Stimulated activated naive CD8-positive, alpha-beta T cell treated with anti-CD3 and anti-CD28 coated beads, Interleukin-15, Interleukin-2, amounts not matched to agents 100 ng/mL and 50 ng/mL, for 24 hours (primary cell): Measurements from ENCODE around the gene SEC14L1.

ENCODE experiments used
- H3K27ac Mint-ChIP-seq: one replicate; pipeline ENCODE4 v1.8.0; 2021; ENCODE audit warnings: mild to moderate bottlenecking, mixed read lengths
- H3K27me3 Mint-ChIP-seq: one replicate; pipeline ENCODE4 v1.8.0; 2021; ENCODE audit warnings: mixed read lengths
- H3K36me3 Mint-ChIP-seq: one replicate; pipeline ENCODE4 v1.8.0; 2021; ENCODE audit warnings: low read depth, mixed read lengths
- H3K4me1 Mint-ChIP-seq: one replicate; pipeline ENCODE4 v1.8.0; 2021; ENCODE audit warnings: low read depth, mixed read lengths
- H3K4me3 Mint-ChIP-seq: one replicate; pipeline ENCODE4 v1.8.0; 2021; ENCODE audit warnings: mild to moderate bottlenecking, mixed read lengths
- H3K9me3 Mint-ChIP-seq: one replicate; pipeline ENCODE4 v1.8.0; 2021; ENCODE audit warnings: mixed read lengths

SEC14L1 gene

GRCh38 chr17:77212833-77213777, 72.3 kb downstream of the SEC14L1 start:
- no peak overlapping the region for H3K27ac Mint-ChIP-seq
- H3K4me3 Mint-ChIP-seq = no peak overlapping the region
- no peaks in the 10 kb centered on the region for H3K27me3 Mint-ChIP-seq
- H3K9me3 Mint-ChIP-seq = no peaks in the 10 kb centered on the region
- H3K4me1 Mint-ChIP-seq = peaks cover 10% of the 10 kb centered on the region
- peaks cover 62% of the 10 kb centered on the region for H3K36me3 Mint-ChIP-seq

- peaks cover 10% of the 10 kb centered on the region for H3K4me1 Mint-ChIP-seq
- no peak overlapping the region for H3K27ac Mint-ChIP-seq
- peaks cover 59% of the 10 kb centered on the region for H3K36me3 Mint-ChIP-seq
- H3K9me3 Mint-ChIP-seq = no peaks in the 10 kb centered on the region
- H3K27me3 Mint-ChIP-seq = no peaks in the 10 kb centered on the region
- no peak overlapping the region for H3K4me3 Mint-ChIP-seq
Measured at GRCh38 chr17:77213778-77214132, 73.0 kb downstream of the SEC14L1 start.

GRCh38 chr17:77214328-77214727, 73.6 kb downstream of the SEC14L1 start:
- Mint-ChIP-seq H3K27me3 (no peaks in the 10 kb centered on the region), H3K9me3 (no peaks in the 10 kb centered on the region), H3K4me1 (peaks cover 10% of the 10 kb centered on the region), H3K4me3 (no peak overlapping the region), H3K27ac (no peak overlapping the region), H3K36me3 (peaks cover 61% of the 10 kb centered on the region)

GRCh38 chr17:77214743-77215142, 74.0 kb downstream of the SEC14L1 start:
- Mint-ChIP-seq H3K27me3 (no peaks in the 10 kb centered on the region), H3K36me3 (peaks cover 58% of the 10 kb centered on the region), H3K4me3 (no peak overlapping the region), H3K4me1 (peaks cover 10% of the 10 kb centered on the region), H3K9me3 (no peaks in the 10 kb centered on the region), H3K27ac (no peak overlapping the region)

GRCh38 chr17:77215281-77215680, 74.5 kb downstream of the SEC14L1 start:
- Mint-ChIP-seq H3K9me3 (no peaks in the 10 kb centered on the region), H3K27me3 (no peaks in the 10 kb centered on the region), H3K27ac (no peak overlapping the region), H3K36me3 (peaks cover 57% of the 10 kb centered on the region), H3K4me3 (no peak overlapping the region), H3K4me1 (peaks cover 10% of the 10 kb centered on the region)

GRCh38 chr17:77216486-77216885, 75.7 kb downstream of the SEC14L1 start:
- no peak overlapping the region for H3K4me3 Mint-ChIP-seq
- no peak overlapping the region for H3K27ac Mint-ChIP-seq
- H3K27me3 Mint-ChIP-seq = no peaks in the 10 kb centered on the region
- H3K9me3 Mint-ChIP-seq = no peaks in the 10 kb centered on the region
- peaks cover 10% of the 10 kb centered on the region for H3K4me1 Mint-ChIP-seq
- H3K36me3 Mint-ChIP-seq = peaks cover 45% of the 10 kb centered on the region

- Mint-ChIP-seq H3K27me3 (no peaks in the 10 kb centered on the region), H3K36me3 (peaks cover 38% of the 10 kb centered on the region), H3K4me3 (no peak overlapping the region), H3K9me3 (no peaks in the 10 kb centered on the region), H3K27ac (no peak overlapping the region), H3K4me1 (peaks cover 5% of the 10 kb centered on the region)
Measured at GRCh38 chr17:77217123-77217522, 76.4 kb downstream of the SEC14L1 start.

GRCh38 chr17:77217566-77217965, 76.8 kb downstream of the SEC14L1 start:
- Mint-ChIP-seq H3K36me3 (peaks cover 36% of the 10 kb centered on the region), H3K4me3 (no peak overlapping the region), H3K27ac (no peak overlapping the region), H3K9me3 (no peaks in the 10 kb centered on the region), H3K4me1 (peaks cover 2% of the 10 kb centered on the region), H3K27me3 (no peaks in the 10 kb centered on the region)

- H3K36me3 Mint-ChIP-seq = peaks cover 32% of the 10 kb centered on the region
- H3K27ac Mint-ChIP-seq = no peak overlapping the region
- no peaks in the 10 kb centered on the region for H3K4me1 Mint-ChIP-seq
- no peaks in the 10 kb centered on the region for H3K9me3 Mint-ChIP-seq
- H3K27me3 Mint-ChIP-seq = no peaks in the 10 kb centered on the region
- no peak overlapping the region for H3K4me3 Mint-ChIP-seq
Measured at GRCh38 chr17:77218902-77219301, 78.1 kb downstream of the SEC14L1 start.

GRCh38 chr17:77222356-77222755, 81.6 kb downstream of the SEC14L1 start:
- H3K27ac Mint-ChIP-seq = no peak overlapping the region
- no peaks in the 10 kb centered on the region for H3K27me3 Mint-ChIP-seq
- H3K9me3 Mint-ChIP-seq = peaks cover 3% of the 10 kb centered on the region
- no peak overlapping the region for H3K4me3 Mint-ChIP-seq
- no peaks in the 10 kb centered on the region for H3K4me1 Mint-ChIP-seq
- H3K36me3 Mint-ChIP-seq = peaks cover 17% of the 10 kb centered on the region

- H3K4me1 Mint-ChIP-seq = no peaks in the 10 kb centered on the region
- peaks cover 3% of the 10 kb centered on the region for H3K9me3 Mint-ChIP-seq
- H3K4me3 Mint-ChIP-seq = no peak overlapping the region
- H3K27ac Mint-ChIP-seq = no peak overlapping the region
- no peaks in the 10 kb centered on the region for H3K27me3 Mint-ChIP-seq
- H3K36me3 Mint-ChIP-seq = peaks cover 12% of the 10 kb centered on the region
Measured at GRCh38 chr17:77223642-77224420, 83.1 kb downstream of the SEC14L1 start.

GRCh38 chr17:77225265-77225664, 84.5 kb downstream of the SEC14L1 start:
- H3K4me3 Mint-ChIP-seq = no peak overlapping the region
- no peak overlapping the region for H3K27ac Mint-ChIP-seq
- H3K9me3 Mint-ChIP-seq = peaks cover 3% of the 10 kb centered on the region
- peaks cover 4% of the 10 kb centered on the region for H3K36me3 Mint-ChIP-seq
- no peaks in the 10 kb centered on the region for H3K4me1 Mint-ChIP-seq
- H3K27me3 Mint-ChIP-seq = no peaks in the 10 kb centered on the region

- H3K27ac Mint-ChIP-seq = no peak overlapping the region
- H3K9me3 Mint-ChIP-seq = peaks cover 3% of the 10 kb centered on the region
- H3K4me3 Mint-ChIP-seq = no peak overlapping the region
- peaks cover 4% of the 10 kb centered on the region for H3K36me3 Mint-ChIP-seq
- no peaks in the 10 kb centered on the region for H3K27me3 Mint-ChIP-seq
- no peaks in the 10 kb centered on the region for H3K4me1 Mint-ChIP-seq
Measured at GRCh38 chr17:77227461-77228240, 86.9 kb downstream of the SEC14L1 start.

- H3K9me3 Mint-ChIP-seq = peaks cover 3% of the 10 kb centered on the region
- no peaks in the 10 kb centered on the region for H3K4me1 Mint-ChIP-seq
- no peaks in the 10 kb centered on the region for H3K27me3 Mint-ChIP-seq
- no peak overlapping the region for H3K27ac Mint-ChIP-seq
- no peak overlapping the region for H3K4me3 Mint-ChIP-seq
- H3K36me3 Mint-ChIP-seq = peaks cover 4% of the 10 kb centered on the region
Measured at GRCh38 chr17:77228241-77228752, 87.5 kb downstream of the SEC14L1 start.
